ENCODE measurements around the gene OSBPL1A.

The OSBPL1A gene

GRCh38 chr18:24126155-24126961, 271.3 kb downstream of the OSBPL1A start:
- DNase-seq (ENCODE audit: low read depth), result no peak

GRCh38 chr18:24121625-24122024, 276.0 kb downstream of the OSBPL1A start:
- DNase-seq (ENCODE audit: low read depth), result no peak

- DNase-seq (ENCODE audit: low read depth), result no peak
These were observed 276.9 kb downstream of the OSBPL1A start for GRCh38 chr18:24120676-24121075.

- peak; percentile 70 for DNase-seq (ENCODE audit: low read depth)
These were observed 278.7 kb downstream of the OSBPL1A start for GRCh38 chr18:24118750-24119577.

- DNase-seq (ENCODE audit: low read depth), result no peak
These were observed 282.0 kb downstream of the OSBPL1A start for GRCh38 chr18:24115628-24116027.

GRCh38 chr18:24114924-24115549, 282.6 kb downstream of the OSBPL1A start:
- DNase-seq (ENCODE audit: low read depth), result no peak

- DNase-seq (ENCODE audit: low read depth), result no peak
These were observed 284.6 kb downstream of the OSBPL1A start for GRCh38 chr18:24112874-24113615.

- no peak for DNase-seq (ENCODE audit: low read depth)
These were observed 285.2 kb downstream of the OSBPL1A start for GRCh38 chr18:24112464-24112863.
